Suppressor macrophage treated with lipopolysaccharide for 4 hours (primary cell): Measurements from ENCODE around the gene AGTPBP1.

Source experiments
- DNase-seq: peaks from one replicate; pipeline ENCODE4 v3.0.0-alpha.2; 2020

Gene AGTPBP1

GRCh38 chr9:85534340-85534739 lies 207.4 kb downstream of the AGTPBP1 start:
- DNase-seq = peak; percentile 27

DNA sequence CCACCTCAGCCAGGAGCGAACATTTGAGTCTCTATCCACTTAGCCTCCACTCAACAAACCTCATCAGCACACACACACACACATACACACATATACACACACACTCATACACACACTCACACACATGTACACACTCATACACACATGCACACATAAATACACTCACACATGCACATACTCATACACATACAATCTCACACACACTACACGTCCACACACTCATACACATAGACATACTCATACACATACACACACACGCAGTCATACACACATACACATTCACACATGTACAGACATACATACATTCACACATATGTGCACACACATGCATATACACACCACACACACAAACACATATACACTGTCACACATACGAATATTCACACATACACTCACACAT lies 208.2 kb downstream of the AGTPBP1 start:
- DNase-seq = no peak

DNA sequence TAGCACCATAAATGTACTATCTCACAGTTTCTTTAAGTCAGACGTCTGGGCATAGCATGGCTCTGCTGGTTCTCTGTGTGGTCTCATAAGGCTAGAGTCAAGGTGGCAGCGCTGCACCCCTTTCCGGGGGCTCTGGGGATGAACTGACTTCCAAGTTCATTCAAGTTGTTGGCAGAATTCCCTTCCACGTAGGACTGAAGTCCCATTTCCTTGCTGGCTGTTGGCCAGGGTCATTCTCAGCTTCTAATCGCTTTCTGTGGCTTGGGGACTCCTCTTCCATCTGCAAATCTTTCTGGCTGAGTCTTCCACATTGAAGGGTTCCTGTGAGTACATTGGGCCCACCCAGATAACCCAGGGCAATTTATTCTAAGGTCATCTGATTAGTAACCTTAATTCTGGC lies 211.0 kb downstream of the AGTPBP1 start:
- no peak for DNase-seq

DNA sequence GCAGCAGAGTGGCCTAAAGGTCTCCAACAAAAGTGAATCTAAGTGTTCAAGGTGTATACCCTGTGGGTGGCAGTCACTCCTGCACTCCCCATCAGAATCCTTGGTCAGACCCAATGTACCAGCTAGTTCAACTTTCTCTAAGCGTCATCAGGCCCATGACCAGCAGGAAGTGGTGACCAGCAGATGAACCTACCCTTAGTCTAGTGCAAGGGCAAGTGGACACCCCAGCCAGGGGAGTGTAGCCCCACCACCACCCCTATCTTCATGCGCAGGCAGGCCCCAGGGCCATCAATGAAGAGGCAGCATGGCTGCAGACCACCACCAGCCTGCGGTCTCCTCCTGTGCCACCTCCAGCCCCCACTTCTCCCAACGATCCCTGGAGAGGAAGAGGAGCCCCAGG lies 213.1 kb downstream of the AGTPBP1 start:
- no peak for DNase-seq

GRCh38 chr9:85528142-85528541 lies 213.6 kb downstream of the AGTPBP1 start:
- DNase-seq = no peak

DNA sequence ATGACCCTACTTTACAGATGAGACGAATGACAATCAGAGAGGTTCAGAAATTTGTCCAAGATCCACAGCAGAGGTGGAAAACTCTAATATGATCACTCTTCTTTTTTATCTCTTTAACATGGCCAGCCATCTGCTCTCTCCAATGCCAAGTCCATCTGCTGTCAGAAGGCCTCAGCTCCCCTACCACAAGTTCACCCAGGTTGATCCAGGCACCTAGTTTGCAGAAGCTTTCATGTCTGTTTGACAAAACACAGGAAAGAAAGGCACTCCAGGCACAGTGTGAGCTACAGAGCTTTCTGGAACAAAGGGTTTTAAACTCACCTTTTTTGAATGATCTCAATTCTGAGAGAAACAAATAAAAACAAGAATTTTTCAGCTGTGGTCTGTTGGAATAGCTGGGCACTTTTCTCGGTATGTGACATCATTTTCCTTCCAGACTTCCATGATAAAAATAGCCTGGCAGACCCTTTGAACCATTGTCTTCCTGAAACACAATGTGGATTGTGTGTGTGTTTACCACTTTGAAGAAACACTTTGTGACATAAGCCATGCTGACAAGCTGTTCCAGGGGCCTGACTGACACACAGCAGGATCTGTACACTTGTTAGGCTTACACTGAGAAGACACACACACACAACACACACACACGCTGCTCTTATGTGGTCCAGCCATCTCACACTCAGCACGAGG lies 214.3 kb downstream of the AGTPBP1 start:
- no peak for DNase-seq

DNA sequence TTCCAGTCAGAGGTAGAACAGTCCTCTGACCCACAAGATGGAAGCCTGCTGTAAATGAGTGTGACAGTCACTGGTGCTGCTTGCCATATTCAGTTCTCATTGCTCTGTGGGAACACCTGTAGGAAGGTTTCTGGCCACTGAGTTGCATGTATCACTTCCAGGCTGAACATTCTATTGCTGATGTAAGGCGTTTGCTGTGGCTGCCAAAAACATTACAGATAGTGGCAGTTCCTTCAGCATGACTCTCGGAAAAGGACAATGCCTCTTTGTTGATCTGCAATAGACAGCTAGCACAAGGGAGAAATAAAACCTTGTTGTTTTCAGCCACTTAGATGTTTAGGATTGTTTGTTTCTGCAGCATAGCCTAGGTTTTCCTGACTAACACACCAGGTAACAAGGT lies 217.2 kb downstream of the AGTPBP1 start:
- no peak for DNase-seq

- DNase-seq = no peak
Observed at GRCh38 chr9:85523202-85523601, 218.6 kb downstream of the AGTPBP1 start.

DNA sequence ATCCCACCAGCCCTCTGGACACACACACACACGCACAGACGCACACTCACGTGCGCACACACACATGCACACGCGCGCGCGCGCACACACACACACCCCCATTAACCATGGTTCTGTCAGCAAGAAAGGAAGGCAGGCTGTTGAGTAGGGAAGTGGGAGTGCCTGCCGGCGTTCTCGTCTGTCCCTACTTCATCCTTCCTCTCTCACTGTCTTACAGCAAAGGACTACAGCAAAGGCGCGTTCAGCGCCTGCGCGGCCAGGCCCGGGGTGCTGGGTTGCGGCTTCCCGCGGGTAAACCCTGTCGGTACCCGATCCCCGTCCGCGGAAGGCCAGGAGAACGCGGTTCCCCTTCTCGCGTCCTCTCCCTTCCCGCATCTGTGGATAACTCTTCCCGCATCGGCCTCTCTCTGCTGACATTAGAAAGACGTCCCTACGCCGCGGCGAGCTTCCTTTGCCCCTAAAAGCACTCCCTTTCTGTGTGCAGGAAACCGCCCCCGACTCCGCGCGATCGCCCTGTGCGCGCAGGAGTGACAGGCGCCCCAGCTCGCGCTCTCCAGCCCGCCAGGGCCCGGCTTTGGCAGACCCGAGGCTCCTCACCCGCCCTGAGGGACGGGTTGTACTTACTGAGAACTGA lies 219.2 kb downstream of the AGTPBP1 start:
- peak; percentile 47 for DNase-seq

- DNase-seq = no peak
Observed at GRCh38 chr9:85521371-85522197, 220.2 kb downstream of the AGTPBP1 start.

DNA sequence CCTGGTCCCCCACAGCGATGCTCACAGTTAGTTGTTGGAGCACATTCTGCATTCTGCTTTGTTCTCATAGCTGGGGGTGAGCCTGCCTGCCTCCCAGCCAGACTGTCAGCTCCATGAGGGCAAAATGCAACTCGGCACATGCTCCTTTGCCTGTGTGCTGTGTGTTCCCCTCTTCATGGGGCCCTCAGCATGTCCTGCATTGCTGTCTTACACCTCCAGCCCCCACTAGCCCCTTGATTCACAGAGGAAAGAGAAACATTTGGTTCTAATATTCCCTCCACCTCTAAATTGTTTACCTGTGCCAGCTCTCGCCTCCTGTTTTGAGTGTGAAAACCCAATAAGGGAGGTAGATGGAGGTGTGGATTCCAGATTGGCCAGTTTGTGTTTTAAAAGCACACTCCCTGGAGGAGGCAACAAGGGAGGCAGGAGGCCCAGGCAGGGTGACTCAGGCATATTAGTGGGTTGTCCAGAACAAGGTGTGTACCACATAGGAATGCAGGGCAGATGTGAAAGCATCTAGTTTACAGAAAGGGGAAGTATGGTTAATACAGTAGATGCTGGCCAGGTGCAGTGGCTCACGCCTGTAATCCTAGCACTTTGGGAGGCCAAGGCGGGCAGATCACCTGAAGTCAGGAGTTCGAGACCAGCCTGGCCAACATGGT lies 224.6 kb downstream of the AGTPBP1 start:
- no peak for DNase-seq

GRCh38 chr9:85516455-85516854 lies 225.3 kb downstream of the AGTPBP1 start:
- DNase-seq = no peak

DNA sequence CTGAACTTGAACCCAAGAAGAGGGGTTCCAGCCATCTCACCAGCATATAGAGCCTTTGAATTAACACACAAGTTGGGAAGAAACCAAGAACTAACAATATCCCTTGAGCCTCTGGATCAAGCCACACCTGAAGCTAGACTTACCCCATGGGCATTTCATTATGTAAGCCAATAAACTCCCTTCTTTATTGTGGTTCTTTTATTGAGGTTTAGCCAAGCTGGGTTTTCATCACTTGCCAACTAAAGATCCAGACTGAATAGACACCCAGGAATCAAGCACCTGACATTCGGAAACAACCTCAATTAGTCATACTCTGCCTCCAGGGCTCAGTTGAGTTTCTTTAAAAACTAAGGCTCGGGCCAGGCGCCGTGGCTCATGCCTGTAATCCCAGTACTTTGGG lies 226.7 kb downstream of the AGTPBP1 start:
- DNase-seq = no peak

DNA sequence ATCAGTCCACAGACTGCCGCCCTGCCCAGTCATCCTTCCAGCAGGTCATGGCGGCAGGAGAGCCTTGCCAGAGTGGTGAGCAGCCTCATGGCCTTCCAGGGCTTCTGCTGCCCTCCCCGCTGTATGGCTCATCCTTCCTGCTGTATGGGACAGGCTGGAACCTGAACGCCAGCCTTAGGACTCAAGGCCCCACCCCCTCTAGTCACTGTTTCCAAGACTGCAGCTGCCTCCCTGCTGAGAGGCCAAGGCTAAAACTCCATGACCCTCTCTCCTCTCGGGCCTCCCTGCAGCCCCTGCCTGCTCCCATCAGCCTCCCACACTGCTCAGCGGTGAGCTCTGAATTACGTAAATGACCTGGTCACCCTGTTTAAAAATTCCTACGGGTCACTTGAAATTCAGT lies 227.5 kb downstream of the AGTPBP1 start:
- no peak for DNase-seq

DNA sequence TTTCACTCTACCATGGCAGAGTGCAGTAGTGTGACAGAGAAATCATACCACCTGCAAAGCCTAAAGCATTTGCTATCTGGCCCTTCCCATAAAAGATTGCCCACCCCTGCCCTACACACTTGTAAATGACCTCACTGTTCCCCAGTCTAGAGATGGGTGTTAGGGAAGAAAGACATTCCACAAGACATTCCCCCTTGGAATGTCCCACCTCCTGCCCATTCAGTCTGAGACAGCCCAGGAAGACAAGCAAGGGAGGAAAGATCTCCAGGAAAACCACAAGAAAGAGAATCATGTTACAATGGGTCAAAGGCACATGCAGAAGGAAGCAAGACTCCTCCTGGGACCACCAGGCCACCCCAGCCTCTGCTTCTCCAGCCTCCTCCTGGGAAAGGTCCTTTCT lies 230.0 kb downstream of the AGTPBP1 start:
- DNase-seq = no peak

DNA sequence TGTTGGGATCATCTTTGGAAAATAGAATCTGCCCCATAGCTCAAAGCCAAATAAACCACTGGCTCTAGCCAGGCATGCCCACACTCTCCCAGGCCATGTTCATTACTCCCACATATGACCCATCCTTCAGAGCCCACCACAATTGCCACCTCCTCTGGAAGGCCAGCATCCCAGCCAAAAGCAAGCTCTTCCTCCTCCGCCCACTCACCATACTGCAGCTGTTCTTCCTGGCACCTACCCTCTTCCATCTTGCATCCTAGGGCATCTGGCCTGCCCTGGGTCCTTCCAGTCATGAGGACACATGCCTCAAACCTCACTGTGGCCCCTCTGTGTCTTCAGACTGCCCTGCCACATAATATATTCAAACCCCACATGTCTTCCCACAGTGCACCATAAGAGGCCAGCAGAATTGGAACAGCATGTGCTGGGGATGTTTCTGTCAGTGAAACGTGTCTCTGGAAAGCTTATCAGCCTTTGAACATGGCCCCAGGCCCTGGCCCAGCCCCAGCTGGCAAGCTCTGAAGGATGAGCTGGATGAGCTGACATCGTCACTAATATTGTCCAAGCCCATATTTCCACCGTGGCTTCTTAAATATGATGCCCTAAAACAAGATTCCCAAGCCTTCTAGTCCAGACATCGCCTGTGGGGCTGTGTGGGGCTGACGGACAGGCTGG lies 230.8 kb downstream of the AGTPBP1 start:
- DNase-seq = no peak

GRCh38 chr9:85508616-85509015 lies 233.1 kb downstream of the AGTPBP1 start:
- no peak for DNase-seq

DNA sequence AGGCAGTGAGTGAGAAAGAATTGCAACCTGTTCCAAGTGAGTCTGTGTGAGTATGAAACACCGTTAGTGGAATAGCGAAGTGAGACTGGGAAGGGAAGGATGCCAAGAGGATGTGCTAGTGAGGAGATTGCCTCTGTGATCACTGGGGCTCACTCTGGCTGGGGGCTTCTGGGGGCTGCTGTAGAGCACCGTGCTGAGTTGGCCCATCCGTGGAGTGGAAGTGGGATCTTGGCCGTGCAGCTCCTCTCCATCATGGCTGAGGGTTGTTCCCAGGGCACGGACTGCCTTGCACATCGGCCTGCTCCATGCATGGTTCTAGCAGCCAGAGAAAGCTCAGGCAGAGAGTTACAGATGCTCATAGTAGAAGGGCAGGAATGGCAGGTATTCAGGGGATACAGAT lies 236.1 kb downstream of the AGTPBP1 start:
- DNase-seq = no peak

- DNase-seq = no peak
Observed at GRCh38 chr9:85502815-85503655, 238.7 kb downstream of the AGTPBP1 start.

GRCh38 chr9:85501882-85502281 lies 239.9 kb downstream of the AGTPBP1 start:
- DNase-seq = no peak

DNA sequence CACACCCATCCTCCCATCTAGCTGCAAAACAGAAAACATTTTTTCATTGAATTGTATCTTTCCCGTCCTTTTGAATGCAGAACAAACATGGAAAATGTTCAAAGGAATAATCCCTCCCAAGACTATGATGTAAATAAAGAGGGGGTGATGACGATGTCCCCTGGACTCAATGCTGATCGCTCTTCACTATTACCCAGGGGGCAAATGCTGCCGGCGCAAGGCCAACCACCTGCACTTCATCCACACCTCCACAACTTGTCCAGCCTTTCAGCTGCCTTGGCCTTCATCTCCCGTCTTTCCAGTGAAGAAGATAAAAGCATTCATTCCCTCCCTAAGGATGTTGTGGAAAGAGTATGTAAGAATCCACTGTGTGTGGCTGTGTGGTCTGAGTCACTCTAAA lies 240.3 kb downstream of the AGTPBP1 start:
- no peak for DNase-seq
